Stimulated activated CD4-positive, alpha-beta T cell treated with anti-CD3 and anti-CD28 coated beads, Interleukin-15, amount 100 ng/mL, for 24 hours (primary cell): ENCODE results near the gene ACOT6.
"Not testable (repeated sequence)": the region's sequence is repeated elsewhere in the genome, so short reads cannot be mapped to it uniquely, and the experiment has no call there.

ENCODE experiments used
- DNase-seq: peaks from one replicate; pipeline ENCODE4 v3.0.0-alpha.2; 2020

The ACOT6 gene

DNA sequence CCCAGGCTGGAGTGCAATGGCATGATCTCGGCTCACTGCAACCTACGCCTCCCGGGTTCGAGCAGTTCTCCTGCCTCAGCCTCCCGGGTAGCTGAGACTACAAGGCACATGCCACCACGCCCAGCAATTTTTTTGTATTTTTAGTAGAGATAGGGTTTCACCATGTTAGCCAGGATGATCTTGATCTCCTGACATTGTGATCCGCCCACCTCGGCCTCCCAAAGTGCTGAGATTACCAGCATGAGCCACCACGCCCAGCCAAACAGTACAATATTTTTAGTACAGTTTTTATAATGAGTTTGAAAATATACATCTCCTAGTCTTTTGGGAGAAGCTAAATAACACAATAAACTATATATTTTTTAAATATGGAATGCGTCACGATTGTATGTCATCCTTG, 46.9 kb downstream of the ACOT6 start:
- DNase-seq, result not testable (repeated sequence)

DNA sequence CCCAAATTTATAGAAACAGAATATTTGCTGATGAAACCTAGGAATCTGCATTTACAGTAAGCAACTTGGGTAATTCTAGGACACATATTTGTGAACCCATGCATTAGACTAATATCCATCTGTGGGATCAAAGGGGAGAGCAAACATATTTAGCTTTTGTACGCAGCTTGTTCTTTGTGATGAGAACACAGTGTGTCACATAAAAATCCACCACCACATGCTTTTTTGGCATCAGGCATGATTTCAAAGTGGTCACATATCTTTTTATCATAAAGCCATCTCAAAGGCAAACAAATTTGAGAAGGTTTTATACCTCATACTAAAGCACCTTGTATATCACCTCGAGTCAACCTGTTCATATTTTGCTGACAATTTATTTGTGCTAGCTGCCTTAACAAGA, 48.2 kb downstream of the ACOT6 start:
- DNase-seq, result no peak

DNA sequence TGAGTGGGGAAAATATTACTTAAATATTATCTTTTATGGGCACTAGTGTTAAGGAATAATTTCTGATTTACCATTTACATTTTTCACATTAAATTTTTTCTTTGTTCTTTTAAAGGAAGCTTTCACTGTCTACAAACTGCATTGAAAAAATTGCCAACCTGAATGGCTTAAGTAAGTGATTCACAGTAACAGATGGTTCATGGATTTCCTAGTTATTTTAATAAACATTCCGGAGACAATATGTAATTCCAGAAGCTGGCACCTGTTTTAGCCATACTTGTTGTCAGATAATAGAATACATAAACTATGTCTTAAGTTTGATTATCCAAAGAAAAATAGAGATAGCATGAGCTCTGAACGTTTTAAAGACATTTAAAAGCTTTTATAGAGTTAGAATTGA, 49.6 kb downstream of the ACOT6 start:
- no peak for DNase-seq

DNA sequence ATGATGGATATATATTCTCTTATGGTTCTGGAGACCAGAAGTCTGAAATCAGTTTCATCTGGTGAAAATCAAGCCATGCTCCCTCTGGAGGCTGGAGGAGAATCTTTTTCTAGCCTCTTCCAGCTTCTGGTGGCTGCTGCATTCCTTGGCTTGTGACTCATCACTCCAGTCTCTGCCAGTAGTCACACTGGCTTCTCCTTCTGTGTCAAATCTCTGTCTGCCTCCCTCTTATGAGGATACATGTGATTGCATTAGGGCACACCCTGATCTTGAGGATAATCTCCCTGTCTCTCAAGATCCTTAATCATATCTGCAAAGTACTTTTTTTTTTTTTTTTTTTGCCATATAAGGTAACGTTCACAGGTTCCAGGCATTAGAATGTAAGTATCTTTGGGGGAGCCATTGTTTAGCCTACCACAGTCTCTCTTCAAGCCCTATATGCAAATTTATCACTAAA, 50.2 kb downstream of the ACOT6 start:
- no peak for DNase-seq

DNA sequence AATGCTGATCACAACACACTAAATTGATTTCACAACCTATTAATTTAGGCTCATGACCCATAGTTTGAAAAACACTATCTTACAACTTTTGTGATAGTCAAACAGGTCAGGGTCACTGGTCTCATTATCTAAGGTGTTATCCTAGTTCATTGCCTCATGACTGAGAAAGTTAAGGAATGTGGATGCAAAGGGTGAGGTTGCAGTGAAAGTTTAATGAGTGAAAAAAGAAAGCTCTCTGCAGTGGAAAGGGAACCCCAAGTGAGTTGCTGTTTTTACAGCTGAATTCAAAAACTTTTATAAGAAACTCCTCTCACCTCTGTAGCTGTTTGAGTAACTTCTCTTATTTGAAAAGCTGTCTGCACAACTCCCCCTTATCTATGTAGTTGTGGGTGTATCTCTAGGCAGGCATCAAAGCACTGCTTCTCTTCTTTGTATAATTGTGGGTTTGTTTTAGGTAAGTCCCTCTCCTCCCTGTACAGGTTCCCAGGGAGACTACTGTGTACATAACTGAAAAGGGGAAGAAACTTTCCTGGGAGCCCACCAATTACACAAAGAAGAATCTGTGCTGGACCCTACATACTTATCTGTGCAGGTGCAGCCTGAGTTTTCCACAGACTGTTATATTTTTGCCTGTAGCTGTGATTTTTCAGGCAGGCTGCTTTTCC, 51.4 kb downstream of the ACOT6 start:
- DNase-seq, result no peak

DNA sequence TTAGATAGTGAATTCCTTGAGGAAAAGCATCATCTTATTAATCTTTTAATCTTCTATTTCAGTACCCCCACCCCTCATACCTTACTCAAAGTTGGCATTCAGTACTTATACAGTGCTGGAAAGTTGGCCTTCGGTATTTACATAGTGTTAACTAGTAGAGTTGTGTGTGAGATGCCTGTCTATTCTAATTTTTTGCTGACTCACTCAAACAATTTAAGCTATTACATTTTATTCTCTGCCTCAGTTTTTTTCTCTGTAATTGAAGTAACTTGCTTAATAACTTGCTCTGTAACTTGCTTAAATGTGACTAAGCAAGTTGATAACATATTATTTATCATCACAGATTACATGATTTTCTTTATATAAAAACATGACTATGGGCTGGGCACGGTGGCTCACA, 52.8 kb downstream of the ACOT6 start:
- no peak for DNase-seq

DNA sequence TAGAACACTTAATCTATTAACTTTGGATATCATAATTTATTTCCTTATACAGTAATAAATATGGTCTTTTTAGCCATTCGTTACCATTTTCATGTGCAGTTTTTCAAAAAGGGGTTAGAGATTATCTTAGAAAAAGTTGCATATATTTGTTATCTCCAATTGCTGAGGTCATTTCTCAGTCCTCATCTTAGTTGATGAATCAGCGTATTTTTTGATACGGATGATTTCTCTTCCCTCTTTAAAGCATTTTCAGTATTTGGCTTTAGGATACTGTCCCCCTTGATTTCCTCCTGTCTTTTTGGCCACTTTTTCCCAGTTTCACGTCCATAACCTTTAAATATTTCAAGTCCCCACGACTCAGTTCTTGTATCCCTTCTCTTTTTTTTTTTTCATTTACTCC, 54.3 kb downstream of the ACOT6 start:
- no peak for DNase-seq

DNA sequence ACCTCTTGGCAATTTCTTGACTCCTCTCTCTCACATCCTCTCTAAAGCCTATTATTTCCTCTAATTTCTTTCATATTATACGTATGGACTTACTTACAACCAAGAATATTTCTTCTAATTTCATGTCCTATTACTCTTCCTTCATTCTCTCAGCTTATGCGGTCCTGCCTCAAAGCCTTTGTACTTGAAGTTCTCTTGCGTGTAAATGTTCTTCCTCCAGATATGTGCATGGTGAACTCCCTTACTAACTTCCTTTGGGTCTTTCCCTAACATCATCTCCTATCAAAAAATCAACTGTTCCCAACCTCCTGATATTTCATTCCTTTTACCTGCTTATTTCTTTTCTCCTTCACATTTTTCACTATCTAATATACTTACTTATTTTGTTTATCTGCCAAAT, 55.5 kb downstream of the ACOT6 start:
- DNase-seq, result no peak
